Stimulated activated CD4-positive, alpha-beta T cell treated with anti-CD3 and anti-CD28 coated beads, Interleukin-2, amount 100 ng/mL, for 24 hours (primary cell): Measurements from ENCODE around the gene NUTF2.
"Not testable (repeated sequence)": the region's sequence is repeated elsewhere in the genome, so short reads cannot be mapped to it uniquely, and the experiment has no call there.

Experiments used
- DNase-seq, 2 donors: peaks; one replicate each; pipeline ENCODE4 v3.0.0-alpha.2; 2020

NUTF2 gene

DNA sequence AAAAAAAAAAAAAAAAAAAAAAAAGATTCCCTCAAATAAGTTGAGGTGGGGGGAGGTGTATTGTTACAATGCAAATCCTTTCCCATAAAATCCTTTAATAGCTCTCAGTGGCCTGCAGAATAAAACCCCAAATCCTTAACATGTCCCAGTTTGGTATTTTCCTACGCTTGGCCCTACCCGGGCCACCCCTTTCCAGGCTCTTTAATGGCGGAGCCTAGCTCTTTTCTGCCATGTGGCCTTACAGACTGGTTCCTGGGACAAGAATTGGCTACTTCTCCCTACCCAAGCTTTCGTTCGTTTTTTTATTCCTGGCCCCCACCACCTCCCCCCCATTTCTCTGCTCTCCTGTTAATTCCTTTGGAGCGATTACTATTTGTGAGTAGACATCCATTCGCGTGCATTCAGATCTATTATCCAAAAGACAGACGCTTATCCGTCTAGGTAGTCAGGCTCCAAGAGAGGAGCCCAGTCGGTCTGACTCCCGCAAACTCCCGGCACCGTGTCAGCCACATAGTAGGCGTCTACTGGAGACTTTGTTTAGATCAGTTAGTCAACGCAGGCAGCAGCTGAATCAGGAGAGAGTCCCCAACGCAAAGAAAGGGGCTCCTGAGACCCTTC, 5.4 kb upstream of the NUTF2 start:
- DNase-seq = no peak

DNA sequence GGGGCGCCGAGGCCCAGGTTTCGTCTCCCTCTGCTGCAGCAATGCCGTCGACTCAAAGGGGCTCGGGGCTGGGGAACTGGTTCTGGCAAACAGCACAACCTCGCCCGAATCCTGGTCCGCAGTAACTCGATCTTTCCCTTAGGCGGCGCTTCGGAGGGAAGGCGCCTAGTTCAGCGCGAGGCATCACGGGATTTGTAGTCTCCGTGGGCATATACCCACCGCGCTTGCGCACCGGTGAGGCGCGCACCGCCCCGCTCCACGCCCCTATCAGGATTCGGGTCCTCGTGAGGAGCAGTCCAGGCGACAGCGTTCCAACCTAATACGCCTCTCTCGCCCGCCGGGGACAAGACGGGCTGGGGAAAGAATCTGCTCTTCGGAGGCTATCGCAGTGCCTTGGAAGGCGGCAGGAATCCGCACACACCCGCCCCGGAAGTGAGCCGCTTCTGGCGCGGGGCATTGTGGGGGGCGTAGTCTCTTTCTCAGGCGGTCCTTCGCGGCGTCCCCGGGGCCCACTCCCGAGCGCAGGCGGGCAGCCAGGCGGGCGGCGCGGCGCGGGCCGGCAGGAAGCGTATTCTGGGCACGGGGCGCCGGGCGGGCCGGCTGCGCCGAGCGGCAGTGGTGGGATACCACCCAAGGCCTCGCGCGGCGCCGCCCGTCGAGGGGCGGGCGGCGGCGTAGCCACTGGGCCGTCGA, 4.8 kb upstream of the NUTF2 start, which contains the start of gene THAP11:
Gene THAP11, plus strand, starts transcription at position 505 of the 693 bp plus-strand sequence. CDS start 235 bp downstream, outside the sequence.
- peak; percentile 95 for DNase-seq

DNA sequence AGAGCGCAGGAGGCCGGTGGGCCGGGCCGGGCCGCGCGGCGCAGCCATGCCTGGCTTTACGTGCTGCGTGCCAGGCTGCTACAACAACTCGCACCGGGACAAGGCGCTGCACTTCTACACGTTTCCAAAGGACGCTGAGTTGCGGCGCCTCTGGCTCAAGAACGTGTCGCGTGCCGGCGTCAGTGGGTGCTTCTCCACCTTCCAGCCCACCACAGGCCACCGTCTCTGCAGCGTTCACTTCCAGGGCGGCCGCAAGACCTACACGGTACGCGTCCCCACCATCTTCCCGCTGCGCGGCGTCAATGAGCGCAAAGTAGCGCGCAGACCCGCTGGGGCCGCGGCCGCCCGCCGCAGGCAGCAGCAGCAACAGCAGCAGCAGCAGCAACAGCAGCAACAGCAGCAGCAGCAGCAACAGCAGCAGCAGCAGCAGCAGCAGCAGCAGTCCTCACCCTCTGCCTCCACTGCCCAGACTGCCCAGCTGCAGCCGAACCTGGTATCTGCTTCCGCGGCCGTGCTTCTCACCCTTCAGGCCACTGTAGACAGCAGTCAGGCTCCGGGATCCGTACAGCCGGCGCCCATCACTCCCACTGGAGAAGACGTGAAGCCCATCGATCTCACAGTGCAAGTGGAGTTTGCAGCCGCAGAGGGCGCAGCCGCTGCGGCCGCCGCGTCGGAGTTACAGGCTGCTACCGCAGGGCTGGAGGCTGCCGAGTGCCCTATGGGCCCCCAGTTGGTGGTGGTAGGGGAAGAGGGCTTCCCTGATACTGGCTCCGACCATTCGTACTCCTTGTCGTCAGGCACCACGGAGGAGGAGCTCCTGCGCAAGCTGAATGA, 4.0 kb upstream of the NUTF2 start:
- peak; percentile 64 to 65 for DNase-seq

DNA sequence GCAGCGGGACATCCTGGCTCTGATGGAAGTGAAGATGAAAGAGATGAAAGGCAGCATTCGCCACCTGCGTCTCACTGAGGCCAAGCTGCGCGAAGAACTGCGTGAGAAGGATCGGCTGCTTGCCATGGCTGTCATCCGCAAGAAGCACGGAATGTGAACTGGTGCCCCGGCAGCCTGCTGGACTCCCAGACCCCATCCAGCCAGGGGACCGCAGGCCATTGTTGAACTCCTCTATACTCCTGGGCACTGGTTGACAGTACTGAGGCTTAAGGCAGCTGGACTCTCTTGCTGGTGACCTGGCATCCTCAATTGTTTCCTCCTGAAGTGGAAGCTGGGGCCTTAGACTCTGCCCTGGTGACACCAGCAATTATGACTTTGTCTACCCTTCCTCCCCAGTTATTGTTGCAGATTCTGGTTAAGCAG, 3.4 kb upstream of the NUTF2 start:
- DNase-seq = no peak

DNA sequence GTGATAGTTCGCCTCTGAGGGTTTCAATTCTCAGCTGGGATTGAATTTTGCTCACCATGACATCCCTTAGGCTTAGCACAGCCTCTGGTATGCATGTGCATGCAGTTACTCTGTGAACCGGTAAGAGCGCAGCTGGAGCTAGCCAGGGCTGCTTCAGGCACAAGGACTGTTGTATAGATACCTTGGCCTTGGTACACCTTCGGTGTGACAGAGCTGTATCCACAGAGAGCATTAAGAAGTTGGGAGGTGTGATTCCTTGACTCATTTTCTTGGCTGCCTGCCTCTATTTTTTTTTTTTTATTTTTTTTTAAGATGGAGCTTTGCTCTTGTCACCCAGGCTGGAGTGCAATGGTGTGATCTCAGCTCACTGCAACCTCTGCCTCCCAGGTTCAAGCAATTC, 2.2 kb upstream of the NUTF2 start:
- DNase-seq = no peak

DNA sequence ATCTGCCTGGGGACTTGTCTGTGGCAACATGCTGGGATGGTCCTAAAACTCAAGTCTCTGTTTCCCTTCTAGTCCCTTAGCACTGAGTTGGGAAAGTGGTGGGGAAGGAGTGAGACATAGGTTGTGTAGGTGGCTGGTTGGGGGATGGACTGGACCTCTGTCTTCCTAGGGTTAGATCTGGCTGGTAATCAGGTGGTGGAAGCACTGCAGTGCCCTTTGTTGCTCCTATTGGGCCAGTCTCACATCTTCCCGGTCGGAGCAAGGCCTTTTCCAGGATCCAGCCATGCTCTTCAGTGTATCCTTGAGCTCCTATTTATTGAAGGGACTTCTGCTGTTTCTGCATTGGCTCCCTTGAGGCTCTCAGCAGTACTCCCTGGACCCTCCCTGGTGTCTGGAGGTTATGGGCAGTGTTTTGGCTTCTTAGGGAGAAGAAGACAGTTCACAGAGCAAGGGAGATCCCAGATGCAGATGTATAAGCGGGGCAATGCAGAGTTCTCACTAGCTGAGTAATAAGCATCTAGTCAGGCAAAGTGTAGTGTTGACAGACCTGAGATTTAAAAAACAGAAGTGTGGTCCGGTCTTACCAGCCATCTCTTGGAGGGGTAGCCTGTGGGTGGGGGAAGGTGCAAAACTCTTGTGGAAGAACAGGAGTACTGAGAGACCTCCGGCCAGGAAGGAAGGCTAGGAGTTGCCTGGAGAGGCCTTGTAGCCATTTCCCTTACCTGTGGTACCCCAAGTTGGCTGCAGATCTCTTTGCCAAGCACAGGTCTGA, 1.3 kb upstream of the NUTF2 start:
- DNase-seq = no peak

DNA sequence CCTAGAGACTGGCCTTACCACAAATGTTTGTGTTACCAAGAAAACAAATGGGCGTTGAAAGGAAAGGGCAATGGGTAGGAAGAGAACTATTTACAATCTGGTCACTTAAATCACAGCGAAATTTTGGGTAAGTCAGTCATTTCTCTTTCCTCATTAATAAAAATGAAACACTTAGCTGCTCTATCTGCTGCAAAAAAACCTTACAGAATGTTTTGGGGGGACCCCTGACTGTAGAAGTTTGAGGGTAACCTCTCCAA, 742 bp upstream of the NUTF2 start:
- no peak for DNase-seq

DNA sequence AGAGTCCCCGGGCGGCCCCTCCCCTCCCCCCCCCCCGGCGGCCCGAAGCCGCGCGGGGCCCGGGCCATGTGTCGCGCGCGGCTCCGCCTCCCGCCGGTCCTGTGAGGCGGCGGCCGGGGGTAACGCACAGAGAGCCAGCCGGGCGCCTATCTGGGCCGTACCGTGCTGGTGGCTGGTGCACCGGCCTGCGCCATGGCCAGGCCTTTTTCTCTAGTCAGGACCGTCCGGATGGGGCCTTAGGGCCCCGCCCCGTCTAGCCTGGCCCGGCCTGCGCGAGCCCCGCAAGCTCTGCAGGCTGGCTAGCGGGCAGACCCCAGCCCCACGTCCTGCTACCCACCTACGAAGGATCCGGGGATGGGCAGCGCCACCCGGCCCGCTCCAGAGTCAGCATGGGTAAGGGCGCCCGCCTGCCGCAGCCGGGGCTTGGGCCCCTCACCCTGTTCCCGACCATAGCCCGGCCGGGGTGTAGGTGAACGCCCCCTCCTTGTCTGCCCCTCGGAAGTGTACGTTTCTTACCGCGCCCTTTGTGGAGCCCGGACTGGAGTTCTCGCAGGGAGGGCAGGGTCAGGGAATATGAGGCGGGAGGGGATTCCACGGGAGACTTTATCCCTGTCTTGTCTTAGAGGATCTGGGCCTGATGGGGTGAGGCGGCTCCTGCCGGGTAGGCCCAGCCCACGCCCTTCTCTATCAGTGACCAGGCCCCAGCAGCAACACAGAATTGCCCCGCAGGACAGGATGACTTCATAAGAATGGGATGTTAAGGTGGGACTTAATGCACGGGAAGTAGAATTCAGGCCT, 530 bp downstream of the NUTF2 start, which contains the start of gene CENPT:
Gene CENPT, minus strand, starts transcription at position 630 of the 798 bp plus-strand sequence. CDS start 13,834 bp downstream, outside the sequence.
- DNase-seq = peak in 1 of 2 donors; percentile 24

DNA sequence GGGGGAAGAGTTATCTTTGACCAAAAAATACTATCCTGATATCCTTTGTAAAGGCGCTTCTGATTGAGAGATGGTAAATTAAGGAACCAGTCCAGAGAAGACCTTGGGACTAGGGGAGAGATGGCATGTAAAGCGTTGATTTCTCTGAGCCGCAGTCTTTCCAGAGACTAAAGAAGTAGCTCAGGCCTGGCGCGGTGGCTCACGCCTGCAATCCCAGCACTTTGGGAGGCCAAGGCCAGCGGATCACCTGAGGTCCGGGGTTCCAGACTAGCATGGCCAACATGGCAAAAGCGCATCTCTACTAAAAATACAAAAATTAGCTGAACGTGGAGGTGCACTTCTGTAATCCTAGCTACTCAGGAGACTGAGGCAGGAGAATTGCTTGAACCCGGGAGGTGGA, 1.4 kb downstream of the NUTF2 start:
- DNase-seq = no peak

DNA sequence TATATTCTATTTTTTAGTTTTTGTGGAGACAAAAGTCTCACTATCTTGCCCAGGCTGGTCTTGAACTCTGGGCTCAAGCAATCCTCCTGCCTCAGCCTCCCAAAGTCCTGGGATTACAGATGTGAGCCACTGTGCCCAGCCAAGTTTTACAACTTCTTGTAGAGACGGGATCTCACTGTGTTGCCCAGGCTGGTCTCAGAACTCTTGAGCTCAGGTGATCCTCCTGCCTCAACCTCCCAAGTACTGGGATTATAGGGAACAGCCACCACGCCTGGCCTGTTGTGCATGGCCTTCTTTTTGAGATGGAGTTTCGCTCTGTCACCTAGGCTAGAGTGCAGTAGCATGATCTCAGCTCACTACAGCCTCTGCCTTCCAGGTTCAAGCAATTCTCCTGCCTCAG, 6.9 kb downstream of the NUTF2 start:
- DNase-seq = no peak

DNA sequence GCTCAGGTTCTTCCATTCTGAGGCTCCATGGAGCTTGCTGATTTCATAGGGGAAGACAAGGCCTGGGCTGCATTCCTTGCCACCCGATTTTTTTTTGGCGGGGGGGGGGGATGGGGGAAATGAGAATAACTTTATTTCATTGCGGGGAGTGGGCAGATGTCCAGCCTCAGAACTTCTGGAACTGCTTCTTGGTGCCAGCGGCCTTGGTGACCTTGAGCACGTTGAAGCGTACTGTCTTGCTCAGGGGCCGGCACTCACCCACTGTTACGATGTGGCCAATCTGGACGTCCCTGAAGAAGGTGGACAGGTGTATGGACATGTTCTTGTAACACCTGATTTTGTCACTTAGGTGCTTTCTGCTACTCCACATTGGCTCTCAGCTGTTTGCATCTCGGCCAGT, 9.1 kb downstream of the NUTF2 start:
- DNase-seq = no peak

DNA sequence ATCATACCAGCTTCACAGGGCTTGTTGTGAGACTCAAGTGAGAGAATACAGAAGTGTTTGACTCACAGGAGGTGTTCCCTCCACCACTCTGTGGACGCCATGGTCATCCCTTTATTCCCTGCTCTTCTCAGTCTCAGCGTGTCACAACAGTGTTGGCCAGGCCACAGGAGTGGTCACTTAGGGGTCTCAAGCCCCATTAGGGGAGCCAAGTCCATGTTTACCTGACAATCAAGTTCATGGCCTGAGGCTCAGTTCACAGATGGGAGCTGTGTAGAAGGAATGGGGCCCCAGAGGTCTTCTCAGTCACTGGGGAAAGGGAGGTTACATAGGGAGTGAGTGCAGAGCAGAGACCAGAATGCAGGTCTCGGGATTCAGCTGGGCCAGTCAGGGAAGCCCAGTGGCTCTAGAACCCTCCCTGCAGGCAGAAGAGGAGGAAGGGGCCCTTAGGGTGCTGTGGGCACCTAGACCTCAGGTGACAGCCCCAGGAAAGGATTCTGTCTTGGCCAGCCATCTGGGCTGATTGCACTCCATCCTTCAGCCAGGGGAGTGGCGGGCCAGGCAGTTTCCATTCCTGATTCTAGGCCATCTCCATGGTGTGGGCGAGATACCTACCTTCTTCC, 10.3 kb downstream of the NUTF2 start:
- DNase-seq = no peak

DNA sequence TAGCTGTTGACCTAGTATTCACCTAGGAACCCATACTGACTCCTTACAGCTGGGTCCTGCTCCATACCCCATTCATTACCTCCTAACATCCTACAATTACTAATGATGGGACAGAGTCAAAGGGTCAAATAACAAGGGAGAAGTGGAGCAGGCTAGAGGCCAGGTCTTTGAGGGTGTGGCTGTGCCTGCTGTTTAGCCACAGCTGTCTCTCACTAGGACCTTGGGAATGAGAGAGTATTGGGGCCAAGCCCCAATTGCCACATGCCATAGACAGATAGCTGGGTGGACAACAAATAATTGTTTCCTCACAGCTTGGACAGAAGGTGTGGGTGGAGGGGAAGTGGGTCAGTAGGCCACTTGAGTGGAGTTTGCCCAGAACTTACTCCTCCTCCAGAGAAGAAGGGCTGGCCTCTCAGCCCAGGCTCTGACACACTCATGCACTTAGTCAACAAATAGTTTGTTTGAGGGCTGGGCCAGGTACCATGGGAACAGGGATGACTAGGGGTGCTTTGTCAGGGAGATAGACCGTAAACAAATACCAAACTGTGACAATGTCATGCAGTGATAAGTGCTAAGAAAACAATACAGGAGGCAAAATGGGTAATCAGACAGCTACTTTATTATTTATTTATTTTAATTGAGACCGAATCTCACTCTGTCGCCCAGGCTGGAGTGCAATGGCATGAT, 11.0 kb downstream of the NUTF2 start:
- no peak for DNase-seq

DNA sequence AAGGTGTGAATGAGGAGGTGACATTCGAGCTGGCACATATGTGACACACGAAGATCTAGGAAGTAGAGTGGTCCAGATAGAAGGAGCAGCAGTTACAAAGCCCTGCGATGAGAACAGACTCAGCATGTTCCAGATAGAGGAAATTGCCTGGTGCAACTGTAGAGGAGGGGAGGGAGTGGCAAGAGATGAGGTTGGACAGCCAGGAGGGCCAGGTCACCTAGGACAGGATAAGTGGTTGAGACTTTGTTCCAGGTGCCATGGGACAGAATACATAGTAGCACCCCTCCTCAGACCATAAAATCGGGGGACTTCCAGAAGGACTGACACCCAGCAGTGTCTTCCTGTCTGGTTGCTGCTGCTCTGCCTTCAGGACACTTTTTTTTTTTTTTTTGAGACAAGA, 11.8 kb downstream of the NUTF2 start:
- no peak for DNase-seq

DNA sequence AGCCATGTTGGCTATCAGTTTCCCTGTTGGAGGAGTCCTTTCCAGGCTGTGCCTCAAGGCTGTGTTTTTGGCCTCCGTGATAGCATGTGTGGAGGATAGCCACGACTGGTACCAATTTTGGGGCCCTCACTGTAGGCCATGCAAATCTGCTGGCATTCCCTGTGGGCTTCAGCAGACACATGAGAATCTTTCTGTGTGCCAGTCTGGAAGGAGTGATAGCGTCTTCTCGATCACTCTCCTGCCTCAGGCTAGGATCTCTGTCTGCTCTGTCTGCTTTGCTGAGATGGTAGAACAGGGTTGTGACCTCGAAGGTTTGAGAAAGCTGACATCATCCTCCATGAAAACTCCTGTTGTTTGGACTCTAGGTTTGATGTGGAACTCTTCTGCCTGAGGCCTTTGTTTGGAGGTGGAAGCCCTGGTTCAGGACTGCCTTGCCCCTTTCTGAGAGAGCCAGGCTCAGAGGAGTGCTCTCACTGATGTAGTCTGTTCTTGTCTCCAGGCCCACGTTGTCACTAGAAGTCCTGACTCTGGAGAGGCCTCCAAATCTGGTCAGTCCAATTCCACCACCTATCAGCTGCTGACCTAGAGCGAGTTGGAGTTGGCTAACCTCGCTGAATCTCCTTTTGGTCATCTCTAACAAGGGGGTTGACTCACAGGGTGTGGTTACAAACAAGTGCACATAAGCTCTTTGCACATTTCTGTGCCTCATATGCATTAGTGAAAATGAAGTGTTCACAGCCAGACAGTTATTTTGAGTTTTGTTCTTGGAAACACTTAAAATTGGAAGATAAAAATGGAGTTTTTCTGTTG, 14.1 kb downstream of the NUTF2 start:
- no peak for DNase-seq

DNA sequence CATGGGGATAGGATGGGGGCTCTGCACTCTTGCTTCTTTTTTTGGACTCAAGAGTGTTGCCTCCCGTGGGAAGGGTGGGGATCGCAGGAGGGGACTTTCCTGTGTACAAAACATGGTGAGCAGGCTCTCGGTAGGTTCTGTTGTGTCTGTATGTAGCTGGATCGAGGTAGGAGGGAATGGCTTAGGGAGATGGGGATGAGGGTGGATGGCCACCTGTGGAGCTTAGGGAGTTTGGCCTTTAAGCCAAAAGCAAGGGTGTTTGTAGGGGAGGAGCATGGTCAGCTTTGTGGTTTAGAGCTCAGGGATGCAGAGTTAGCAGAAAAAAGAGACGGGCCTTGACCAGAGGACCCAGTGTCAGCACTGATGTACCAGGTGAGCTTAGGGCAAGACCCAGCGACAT, 15.1 kb downstream of the NUTF2 start:
- DNase-seq = no peak

DNA sequence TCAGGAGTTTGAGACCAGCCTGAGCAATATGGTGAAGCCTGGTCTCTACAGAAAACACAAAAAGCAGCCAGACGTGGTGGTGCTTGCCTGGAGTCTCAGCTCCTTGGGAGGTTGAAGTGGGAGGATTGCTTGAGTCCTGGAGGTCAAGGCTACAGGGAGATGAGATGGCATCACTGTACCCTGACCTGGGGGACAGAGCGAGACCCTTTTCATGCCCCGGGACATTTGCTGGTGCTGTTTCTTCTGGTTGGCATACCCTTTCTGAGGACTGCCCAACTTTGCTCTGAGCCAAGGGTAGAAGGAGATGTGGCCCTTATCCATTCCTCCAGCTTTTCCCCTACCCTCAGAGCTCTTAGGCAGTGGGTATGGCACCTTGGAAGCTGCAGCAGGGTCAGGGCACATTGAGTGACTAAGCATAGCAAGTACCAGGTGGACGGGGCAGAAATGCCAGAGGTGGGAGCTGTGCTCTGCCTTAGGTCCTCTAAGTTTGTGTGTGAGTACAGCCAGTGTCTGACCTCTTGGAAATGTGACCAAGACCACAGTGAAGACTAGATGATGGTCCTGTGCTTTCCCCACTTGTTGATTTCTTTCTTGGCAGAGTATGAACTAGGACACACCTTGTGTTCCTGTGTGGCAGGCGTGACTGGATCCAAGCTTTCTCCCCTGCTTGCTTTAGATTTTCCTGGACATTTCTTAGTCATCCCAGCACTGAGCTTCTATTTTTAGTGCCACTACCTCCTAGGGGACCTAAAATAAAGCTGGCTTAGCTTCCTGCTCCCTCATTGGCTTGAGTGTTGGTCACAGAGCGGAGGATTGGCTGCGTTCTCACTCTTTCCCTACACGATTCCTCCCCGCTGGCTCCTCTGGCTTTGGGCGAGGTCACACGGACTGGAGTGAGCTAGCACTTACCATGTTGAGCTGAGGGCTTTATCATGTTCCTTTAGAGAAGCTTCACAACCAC, 16.2 kb downstream of the NUTF2 start:
- no peak for DNase-seq

DNA sequence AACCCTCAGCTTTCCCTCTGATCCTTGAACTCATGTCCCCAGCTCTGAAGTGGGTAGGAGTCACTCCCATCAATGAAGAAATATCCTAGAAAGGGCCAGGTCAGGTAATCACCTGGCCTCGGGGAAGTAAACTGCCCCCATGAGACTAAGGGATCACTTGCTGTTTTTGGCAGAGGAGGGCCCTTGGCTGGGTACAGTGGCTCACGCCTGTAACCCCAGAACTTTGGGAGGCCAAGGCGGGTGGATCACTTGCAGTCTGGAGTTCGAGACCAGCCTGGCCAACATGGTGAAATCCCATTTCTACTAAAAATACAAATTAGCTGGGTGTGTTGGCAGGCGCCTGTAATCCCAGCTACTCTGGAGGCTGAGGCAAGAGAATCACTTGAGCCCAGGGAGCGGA, 17.3 kb downstream of the NUTF2 start:
- not testable (repeated sequence) for DNase-seq

DNA sequence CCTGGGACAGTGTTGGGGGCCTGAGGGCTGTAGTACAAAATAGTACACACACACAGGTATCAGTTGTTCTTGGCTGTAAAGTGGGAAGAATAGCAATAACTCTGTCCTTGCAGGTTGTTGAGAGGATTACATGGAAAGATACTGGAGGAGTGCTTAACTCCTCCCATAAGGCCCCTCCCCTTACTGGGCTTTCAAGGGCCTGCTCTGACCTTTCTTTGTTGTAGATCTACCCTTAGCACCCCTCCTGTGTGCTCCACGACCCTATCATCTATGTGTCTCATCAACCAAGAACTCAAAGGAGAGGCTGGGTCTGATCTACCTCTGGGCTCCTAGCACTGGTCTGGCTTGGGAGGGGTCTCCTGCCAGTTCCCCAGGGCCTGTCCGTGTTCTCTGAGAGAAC, 17.9 kb downstream of the NUTF2 start:
- no peak for DNase-seq
